ENCODE data around the gene NRXN3.

The NRXN3 gene

GRCh38 chr14:78798757-78799156, 628.6 kb downstream of the NRXN3 start:
- Mint-ChIP-seq H3K27me3 (no peaks in the 10 kb centered on the region), H3K36me3 (ENCODE audit: low read depth) (no peaks in the 10 kb centered on the region), H3K27ac (no peak overlapping the region)

DNA sequence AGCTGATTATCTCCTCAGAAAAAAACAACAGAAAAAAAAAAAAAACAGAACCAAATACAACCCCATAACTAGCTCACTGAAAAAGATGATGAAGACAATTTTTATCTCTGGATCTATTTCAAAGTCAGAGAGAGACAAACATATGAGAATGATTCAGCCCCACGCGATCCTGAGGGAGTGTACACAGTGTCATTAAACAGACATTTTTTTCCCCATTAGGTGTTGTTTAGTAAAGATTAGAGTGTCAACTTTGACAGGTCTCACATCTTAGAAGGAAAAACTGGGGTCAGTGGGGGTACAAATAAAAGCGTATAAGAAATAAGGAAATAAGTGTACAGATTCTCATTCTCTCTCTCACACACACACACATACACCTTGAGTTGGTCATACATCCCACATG, 635.4 kb downstream of the NRXN3 start:
- Mint-ChIP-seq H3K36me3 (ENCODE audit: low read depth) (no peaks in the 10 kb centered on the region), H3K4me1 (ENCODE audit: low read depth) (no peaks in the 10 kb centered on the region), H3K27me3 (no peaks in the 10 kb centered on the region), H3K9me3 (peaks cover 10% of the 10 kb centered on the region), H3K27ac (no peak overlapping the region), H3K4me3 (no peak overlapping the region)

More at GRCh38 chr14:78798757-78799156, 628.6 kb downstream of the NRXN3 start:
- H3K9me3 Mint-ChIP-seq, result peaks cover 4% of the 10 kb centered on the region
- H3K4me3 Mint-ChIP-seq, result no peak overlapping the region
- H3K4me1 Mint-ChIP-seq (ENCODE audit: low read depth), result no peaks in the 10 kb centered on the region

DNA sequence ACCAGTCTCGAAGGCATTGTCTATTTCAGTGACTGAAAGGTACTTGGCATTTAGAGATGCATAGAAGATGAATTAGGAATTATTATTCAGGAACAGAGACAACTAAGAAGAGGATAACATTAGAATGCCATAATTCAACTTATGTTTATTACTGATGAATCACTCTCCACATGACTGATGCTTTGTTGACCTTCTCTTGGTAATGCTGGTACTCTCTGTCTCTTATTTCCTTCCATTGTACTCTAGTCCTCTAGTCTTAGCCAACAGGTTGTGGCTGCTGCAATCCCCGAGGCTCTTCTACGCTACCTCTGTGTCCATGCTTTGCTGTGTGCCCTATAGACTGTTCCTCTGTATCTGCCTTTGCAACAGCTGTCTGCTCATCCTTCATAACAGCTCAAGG, 652.9 kb downstream of the NRXN3 start:
- peaks cover 4% of the 10 kb centered on the region for H3K27me3 Mint-ChIP-seq
- no peaks in the 10 kb centered on the region for H3K4me1 Mint-ChIP-seq (ENCODE audit: low read depth)
- no peak overlapping the region for H3K4me3 Mint-ChIP-seq
- H3K9me3 Mint-ChIP-seq, result peaks cover 3% of the 10 kb centered on the region
- H3K36me3 Mint-ChIP-seq (ENCODE audit: low read depth), result no peaks in the 10 kb centered on the region
- no peak overlapping the region for H3K27ac Mint-ChIP-seq

GRCh38 chr14:78823516-78823915, 653.3 kb downstream of the NRXN3 start:
- Mint-ChIP-seq H3K36me3 (ENCODE audit: low read depth) (no peaks in the 10 kb centered on the region), H3K4me1 (ENCODE audit: low read depth) (no peaks in the 10 kb centered on the region), H3K27ac (no peak overlapping the region), H3K9me3 (peaks cover 3% of the 10 kb centered on the region), H3K27me3 (peaks cover 4% of the 10 kb centered on the region), H3K4me3 (no peak overlapping the region)

DNA sequence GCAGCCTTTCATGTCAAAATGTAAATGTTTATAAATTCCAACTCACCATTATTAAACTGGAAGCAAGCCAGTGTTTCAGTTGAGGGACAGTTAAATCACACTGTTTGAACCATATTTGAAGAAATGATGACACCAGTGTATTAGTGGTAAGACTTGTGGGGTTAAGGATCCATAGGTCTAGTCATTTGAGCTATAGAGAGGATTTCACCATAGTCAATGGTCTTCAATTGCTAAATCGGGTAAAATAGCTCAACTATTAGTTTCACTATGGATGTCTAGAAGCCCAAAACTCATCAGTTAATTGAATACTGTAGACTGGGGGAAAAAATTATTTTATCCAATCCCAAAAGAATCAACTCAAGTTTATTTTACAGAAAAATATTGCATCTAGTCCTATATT, 659.1 kb downstream of the NRXN3 start:
- no peaks in the 10 kb centered on the region for H3K36me3 Mint-ChIP-seq (ENCODE audit: low read depth)
- H3K4me1 Mint-ChIP-seq (ENCODE audit: low read depth), result no peaks in the 10 kb centered on the region
- no peaks in the 10 kb centered on the region for H3K27me3 Mint-ChIP-seq
- H3K4me3 Mint-ChIP-seq, result no peak overlapping the region
- no peak overlapping the region for H3K27ac Mint-ChIP-seq
- peaks cover 3% of the 10 kb centered on the region for H3K9me3 Mint-ChIP-seq

DNA sequence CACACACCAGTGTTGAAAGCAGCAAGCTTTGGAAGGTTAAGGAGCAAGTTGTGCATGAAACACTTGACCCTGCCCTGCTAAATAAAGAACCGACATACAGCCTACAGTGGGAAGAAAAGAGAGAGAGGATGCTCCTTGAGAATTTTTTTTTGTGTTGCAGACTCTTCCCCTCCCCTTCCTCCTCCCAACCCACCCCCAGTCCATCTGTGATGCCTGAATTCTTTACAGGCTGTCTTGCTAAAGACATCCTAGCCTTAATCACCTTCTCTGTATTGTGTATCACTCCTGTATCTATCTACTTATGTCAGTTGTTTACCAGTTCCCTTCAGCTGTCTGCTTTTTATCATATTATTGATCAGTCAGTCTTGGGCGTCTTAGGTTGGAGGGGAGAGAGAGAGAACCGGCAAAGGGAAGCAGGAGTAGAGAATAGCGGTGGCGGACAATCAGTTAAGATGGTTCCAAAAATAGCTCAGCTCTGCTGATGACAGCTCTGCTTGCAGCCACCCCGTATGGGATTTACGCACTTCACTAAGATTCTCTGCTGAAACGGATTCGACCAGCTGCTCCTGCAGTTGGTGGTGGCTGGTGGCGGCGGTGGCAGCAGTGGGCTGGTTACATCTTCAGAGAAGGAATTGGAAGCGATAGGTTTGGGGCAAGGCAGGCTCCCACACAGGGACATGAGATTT, 664.7 kb downstream of the NRXN3 start:
- no peaks in the 10 kb centered on the region for H3K4me1 Mint-ChIP-seq (ENCODE audit: low read depth)
- no peaks in the 10 kb centered on the region for H3K9me3 Mint-ChIP-seq
- H3K27me3 Mint-ChIP-seq, result peaks cover 6% of the 10 kb centered on the region
- H3K4me3 Mint-ChIP-seq, result no peak overlapping the region
- H3K27ac Mint-ChIP-seq, result no peak overlapping the region
- no peaks in the 10 kb centered on the region for H3K36me3 Mint-ChIP-seq (ENCODE audit: low read depth)

- Mint-ChIP-seq H3K27ac (no peak overlapping the region), H3K4me3 (no peak overlapping the region), H3K9me3 (no peaks in the 10 kb centered on the region), H3K36me3 (ENCODE audit: low read depth) (no peaks in the 10 kb centered on the region), H3K4me1 (ENCODE audit: low read depth) (no peaks in the 10 kb centered on the region), H3K27me3 (peaks cover 6% of the 10 kb centered on the region)
Measured at GRCh38 chr14:78835909-78836308, 665.7 kb downstream of the NRXN3 start.

DNA sequence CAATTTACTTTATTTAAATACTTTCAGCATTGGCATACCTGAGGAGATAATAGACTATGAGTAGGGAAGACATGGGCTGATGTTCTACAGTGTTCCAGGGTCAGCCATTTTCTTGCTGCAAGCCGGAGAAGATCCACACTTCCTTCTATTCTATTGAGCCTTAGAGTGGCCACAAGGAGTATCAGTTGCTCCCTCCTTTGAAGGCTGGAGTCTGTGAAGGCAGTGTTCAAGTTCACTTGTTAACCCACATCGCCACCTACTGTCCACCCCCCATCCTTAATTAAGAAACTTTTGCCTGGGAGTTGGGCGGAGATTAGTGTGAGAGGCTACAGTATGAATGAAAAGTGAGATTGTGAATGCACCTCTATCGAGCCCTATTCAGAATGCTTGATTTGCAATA, 666.6 kb downstream of the NRXN3 start:
- H3K9me3 Mint-ChIP-seq, result no peaks in the 10 kb centered on the region
- no peak overlapping the region for H3K4me3 Mint-ChIP-seq
- no peaks in the 10 kb centered on the region for H3K4me1 Mint-ChIP-seq (ENCODE audit: low read depth)
- no peak overlapping the region for H3K27ac Mint-ChIP-seq
- no peaks in the 10 kb centered on the region for H3K36me3 Mint-ChIP-seq (ENCODE audit: low read depth)
- peaks cover 6% of the 10 kb centered on the region for H3K27me3 Mint-ChIP-seq

DNA sequence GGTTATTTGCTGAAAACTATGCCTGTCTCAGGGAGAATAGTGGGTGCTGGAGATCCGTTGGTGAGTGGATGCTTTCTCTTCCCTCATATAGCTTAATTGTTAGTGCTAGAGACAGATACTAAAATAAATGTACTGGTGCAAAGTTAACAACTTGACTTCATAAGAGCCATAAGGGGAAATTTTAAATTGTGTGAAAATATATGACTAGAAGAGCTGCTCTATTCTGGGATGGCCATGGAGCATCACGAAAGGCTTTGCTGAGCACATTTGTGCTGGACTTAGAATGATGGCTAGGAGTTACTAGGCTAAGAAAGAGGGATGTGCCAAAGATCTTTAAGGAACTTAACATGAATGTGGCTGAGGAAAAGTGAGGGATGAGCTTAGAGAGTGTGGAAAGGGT, 668.8 kb downstream of the NRXN3 start:
- H3K27ac Mint-ChIP-seq, result no peak overlapping the region
- H3K36me3 Mint-ChIP-seq (ENCODE audit: low read depth), result no peaks in the 10 kb centered on the region
- H3K4me3 Mint-ChIP-seq, result no peak overlapping the region
- peaks cover 6% of the 10 kb centered on the region for H3K27me3 Mint-ChIP-seq
- no peaks in the 10 kb centered on the region for H3K4me1 Mint-ChIP-seq (ENCODE audit: low read depth)
- no peaks in the 10 kb centered on the region for H3K9me3 Mint-ChIP-seq

- Mint-ChIP-seq H3K9me3 (no peaks in the 10 kb centered on the region), H3K4me1 (ENCODE audit: low read depth) (no peaks in the 10 kb centered on the region), H3K27me3 (no peaks in the 10 kb centered on the region), H3K36me3 (ENCODE audit: low read depth) (no peaks in the 10 kb centered on the region), H3K27ac (no peak overlapping the region), H3K4me3 (no peak overlapping the region)
Measured at GRCh38 chr14:78840898-78841297, 670.7 kb downstream of the NRXN3 start.

DNA sequence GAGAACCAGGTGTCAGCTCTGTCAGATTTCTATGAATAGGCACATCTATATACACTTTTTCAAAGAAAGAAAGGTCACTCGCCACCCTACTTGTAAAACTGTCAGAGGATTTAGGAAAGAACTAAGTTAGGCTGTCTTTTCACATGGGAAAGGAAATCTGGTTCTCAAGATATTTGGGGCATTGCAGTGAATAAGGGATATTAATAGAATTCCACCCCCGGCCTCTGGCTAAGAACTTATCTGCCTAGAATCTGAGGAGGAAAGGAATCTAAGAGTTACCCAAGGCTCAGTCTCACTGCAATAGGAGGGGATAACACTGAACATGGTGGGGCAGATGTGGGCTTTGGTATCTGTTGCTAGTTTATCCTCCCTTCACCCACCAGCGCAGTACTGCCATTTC, 677.6 kb downstream of the NRXN3 start:
- Mint-ChIP-seq H3K36me3 (ENCODE audit: low read depth) (no peaks in the 10 kb centered on the region), H3K4me3 (no peak overlapping the region), H3K4me1 (ENCODE audit: low read depth) (no peaks in the 10 kb centered on the region), H3K27ac (no peak overlapping the region), H3K27me3 (no peaks in the 10 kb centered on the region), H3K9me3 (no peaks in the 10 kb centered on the region)

- Mint-ChIP-seq H3K27me3 (no peaks in the 10 kb centered on the region), H3K4me3 (no peak overlapping the region), H3K36me3 (ENCODE audit: low read depth) (no peaks in the 10 kb centered on the region), H3K4me1 (ENCODE audit: low read depth) (no peaks in the 10 kb centered on the region), H3K9me3 (no peaks in the 10 kb centered on the region), H3K27ac (no peak overlapping the region)
Measured at GRCh38 chr14:78848234-78848820, 678.2 kb downstream of the NRXN3 start.

DNA sequence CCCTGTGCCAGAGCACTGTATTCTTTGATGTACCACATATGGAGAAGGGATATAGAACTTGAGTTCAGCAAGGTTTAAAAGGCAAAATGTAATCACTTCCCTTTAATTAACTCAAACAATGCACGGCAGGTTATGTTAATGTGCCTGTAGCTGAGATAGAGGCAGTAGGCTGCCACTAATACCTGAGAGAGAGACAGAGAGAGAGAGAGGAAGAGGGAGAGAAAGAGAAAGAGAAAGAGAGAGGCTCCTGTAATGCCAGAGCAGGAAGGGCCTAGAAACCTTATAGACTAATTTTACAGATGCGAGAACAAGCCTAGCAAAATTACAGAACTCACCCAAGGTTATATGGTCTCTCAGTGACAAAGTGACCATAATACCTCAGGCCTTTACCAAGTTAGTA, 679.8 kb downstream of the NRXN3 start:
- Mint-ChIP-seq H3K4me1 (ENCODE audit: low read depth) (no peaks in the 10 kb centered on the region), H3K27me3 (no peaks in the 10 kb centered on the region)

GRCh38 chr14:78851189-78851588, 681.0 kb downstream of the NRXN3 start:
- Mint-ChIP-seq H3K36me3 (ENCODE audit: low read depth) (no peaks in the 10 kb centered on the region), H3K9me3 (no peaks in the 10 kb centered on the region), H3K4me1 (ENCODE audit: low read depth) (no peaks in the 10 kb centered on the region), H3K27ac (no peak overlapping the region), H3K4me3 (no peak overlapping the region), H3K27me3 (no peaks in the 10 kb centered on the region)

More for the DNA sequence above, 679.8 kb downstream of the NRXN3 start:
- H3K4me3 Mint-ChIP-seq, result no peak overlapping the region
- H3K9me3 Mint-ChIP-seq, result no peaks in the 10 kb centered on the region
- H3K36me3 Mint-ChIP-seq (ENCODE audit: low read depth), result no peaks in the 10 kb centered on the region
- H3K27ac Mint-ChIP-seq, result no peak overlapping the region

- Mint-ChIP-seq H3K4me1 (ENCODE audit: low read depth) (no peaks in the 10 kb centered on the region), H3K27me3 (no peaks in the 10 kb centered on the region), H3K36me3 (ENCODE audit: low read depth) (no peaks in the 10 kb centered on the region), H3K9me3 (no peaks in the 10 kb centered on the region), H3K4me3 (no peak overlapping the region), H3K27ac (no peak overlapping the region)
Measured at GRCh38 chr14:78852040-78852439, 681.9 kb downstream of the NRXN3 start.

GRCh38 chr14:78857974-78858373, 687.8 kb downstream of the NRXN3 start:
- Mint-ChIP-seq H3K36me3 (ENCODE audit: low read depth) (no peaks in the 10 kb centered on the region), H3K27me3 (no peaks in the 10 kb centered on the region), H3K4me3 (no peak overlapping the region), H3K9me3 (peaks cover 4% of the 10 kb centered on the region), H3K4me1 (ENCODE audit: low read depth) (no peaks in the 10 kb centered on the region), H3K27ac (no peak overlapping the region)
